ENCODE data around the gene CECR2.

GRCh38 chr22:17387356-17387755 lies 18.1 kb downstream of the CECR2 start:
- TF ChIP-seq CTCF (IDR thresholded peaks at IDR 0.05) (no peak), POLR2A (IDR thresholded peaks at IDR 0.05) (no peak)
